GM10847 (cell line): ENCODE data around the gene GLT1D1.

Experiments
- POLR2A ChIP-seq: IDR thresholded peaks from 2 replicates; pipeline ENCODE4 v1.6.1; 2011; ENCODE audit not compliant: insufficient read length; ENCODE audit errors: extremely low read depth

Gene GLT1D1

GRCh38 chr12:128817111-128818015, 35.9 kb upstream of the GLT1D1 start:
- TF ChIP-seq POLR2A: no peak

DNA sequence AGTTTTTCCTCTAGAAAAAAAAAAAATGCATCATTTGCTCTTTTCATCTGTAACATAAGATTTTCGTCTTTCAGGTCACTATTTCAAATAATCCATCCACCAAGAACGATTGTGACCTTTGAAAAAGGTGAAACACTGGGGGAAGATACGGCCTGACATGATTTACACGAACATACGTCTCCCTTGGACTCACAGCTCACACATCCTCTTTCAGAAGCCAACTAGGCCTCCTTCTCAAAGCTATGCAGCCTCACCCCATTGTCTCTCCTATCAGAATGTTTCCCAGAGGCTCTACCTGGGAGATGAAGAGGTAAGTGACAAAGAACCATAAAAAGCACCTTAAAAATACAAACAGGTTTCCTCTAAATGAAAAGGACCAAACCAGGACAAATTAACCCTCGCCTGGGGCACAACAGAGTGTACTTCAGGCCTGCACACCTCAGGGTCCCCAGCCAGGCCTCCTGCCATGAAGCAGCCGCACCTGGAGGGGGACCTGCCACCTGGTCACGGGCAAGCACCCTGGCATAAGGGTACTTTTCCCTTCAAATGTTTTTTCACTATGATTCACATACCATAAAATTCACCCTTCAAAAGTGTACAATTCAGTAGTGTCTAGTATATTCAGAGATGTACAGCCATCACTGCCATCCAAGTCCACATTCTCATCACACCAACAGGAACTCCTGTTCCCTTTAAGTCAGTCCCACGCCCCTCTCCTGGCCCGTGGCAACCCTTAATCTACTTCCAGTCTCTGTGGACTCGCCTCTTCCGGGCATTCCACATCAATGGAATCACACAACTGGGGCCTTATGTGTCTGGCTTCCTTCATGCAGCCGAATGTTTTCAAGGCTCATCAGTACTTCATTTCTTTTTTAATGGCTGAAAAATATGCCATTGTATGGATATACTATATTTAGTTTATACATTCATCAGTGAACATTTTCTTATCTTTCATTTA, 34.9 kb upstream of the GLT1D1 start:
- TF ChIP-seq POLR2A: no peak

GRCh38 chr12:128819293-128820144, 33.8 kb upstream of the GLT1D1 start:
- no peak for TF ChIP-seq POLR2A

- TF ChIP-seq POLR2A: no peak
Observed at GRCh38 chr12:128820253-128820652, 33.0 kb upstream of the GLT1D1 start.

DNA sequence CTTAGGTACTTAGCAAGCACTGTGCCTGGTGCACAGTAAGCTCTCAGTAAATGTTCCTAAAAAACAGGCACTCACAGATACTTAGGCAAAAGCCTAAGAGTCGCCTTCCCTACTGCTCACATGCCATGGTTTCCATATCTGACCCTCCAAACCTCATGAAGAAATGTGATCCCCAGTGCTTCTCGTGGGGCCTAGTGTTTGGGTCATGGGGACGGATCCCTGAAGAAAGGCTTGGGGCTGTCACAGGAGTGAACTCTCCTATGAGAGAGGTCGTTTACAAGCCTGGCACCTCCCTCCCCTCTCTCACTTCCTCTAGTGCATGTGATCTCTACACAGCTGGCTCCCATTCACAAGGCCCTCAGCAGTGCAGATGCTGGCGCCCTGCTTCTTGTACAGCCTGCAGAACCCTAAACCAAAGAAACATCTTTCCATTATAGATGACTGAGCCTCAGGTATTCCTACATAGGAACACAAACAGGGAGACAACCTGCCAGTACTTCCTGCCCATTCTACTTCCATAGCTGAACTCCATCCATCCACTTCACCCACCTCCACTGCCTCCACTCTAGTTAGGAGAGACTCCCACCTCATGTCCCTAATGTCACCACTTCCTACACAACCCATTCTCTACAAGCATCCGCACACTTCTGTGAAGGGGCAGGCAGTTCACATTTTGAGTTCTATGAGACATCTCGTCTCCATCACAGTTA, 32.4 kb upstream of the GLT1D1 start:
- no peak for TF ChIP-seq POLR2A

DNA sequence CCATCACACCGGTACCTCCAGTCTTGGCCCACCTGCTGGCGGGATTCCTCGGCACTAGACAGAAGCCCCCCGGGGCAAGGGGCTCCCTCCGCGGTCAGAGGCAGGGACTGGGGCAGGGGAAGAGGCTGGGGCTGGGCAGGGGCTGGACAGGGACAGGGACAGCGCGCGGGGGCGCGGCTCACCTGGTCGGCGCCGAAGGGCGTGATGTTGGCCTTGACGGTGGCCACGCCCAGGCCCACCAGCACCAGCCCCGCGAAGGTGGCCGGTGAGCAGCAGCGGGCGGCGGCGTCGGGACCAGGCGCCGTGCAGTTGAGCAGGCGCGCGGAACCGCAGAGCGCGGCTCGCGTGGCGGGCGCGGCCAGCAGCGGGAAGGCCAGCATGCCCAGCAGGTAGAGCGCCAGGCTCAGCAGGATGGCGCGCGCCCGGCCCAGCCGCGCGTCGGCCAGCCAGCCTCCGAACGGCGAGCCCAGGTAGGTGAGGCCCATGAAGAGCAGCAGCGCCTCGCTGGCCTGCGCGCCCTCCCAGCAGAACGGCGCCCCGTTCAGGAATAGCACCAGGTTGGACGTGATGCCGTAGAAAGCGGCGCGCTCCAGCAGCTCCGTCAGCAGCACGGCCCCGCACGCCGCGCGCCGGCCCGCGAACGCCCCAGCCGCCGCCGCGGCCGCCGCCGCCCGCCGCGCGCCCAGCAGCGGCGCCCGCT, 29.9 kb upstream of the GLT1D1 start:
- TF ChIP-seq POLR2A: peak; percentile 49

GRCh38 chr12:128823916-128824839, 29.1 kb upstream of the GLT1D1 start, which contains the start of gene SLC15A4:
TSS of gene SLC15A4 (minus strand) at chr12:128823958. CDS start at chr12:128823943, 15 bp downstream.
- peak; percentile 95 for TF ChIP-seq POLR2A

- TF ChIP-seq POLR2A: no peak
Observed at GRCh38 chr12:128825835-128826234, 27.4 kb upstream of the GLT1D1 start.

DNA sequence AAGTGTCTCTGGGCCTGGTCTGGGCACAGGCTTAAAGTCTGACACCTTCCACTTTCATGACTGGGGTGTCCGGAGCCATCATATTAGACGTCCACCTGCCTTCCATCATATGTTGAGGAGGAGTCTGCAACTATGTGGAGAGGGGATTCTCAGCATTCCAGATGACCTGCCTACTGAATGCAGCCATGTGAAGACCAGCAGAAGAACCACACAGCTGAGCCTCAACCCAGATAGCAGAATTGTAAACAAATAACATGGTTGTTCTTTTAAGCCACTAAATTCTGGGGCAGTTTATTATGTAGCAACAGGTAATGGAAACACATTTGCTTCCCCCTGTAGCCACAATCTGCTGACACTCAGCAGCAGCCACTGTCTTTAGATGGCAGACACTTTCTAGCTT, 25.6 kb upstream of the GLT1D1 start:
- TF ChIP-seq POLR2A: no peak

GRCh38 chr12:128829861-128830504, 23.3 kb upstream of the GLT1D1 start:
- no peak for TF ChIP-seq POLR2A

GRCh38 chr12:128830505-128830893, 22.8 kb upstream of the GLT1D1 start:
- TF ChIP-seq POLR2A: no peak

DNA sequence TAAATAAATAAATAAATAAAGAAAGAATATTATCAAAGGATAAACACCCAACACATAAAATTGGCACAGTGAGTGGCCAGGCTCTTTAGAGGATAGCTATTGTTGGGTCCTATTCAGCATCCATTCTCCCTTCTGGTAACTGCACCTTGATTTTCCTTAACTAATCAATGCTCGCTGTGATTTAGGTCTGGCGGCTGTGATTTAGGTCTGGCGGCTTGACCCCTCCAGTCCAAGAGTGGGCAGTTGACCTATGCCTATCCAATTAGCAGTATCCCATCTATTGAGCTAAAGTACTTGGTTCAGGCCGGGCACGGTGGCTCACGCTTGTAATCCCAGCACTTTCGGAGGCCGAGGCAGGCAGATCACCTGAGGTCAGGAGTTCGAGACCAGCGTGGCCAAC, 19.9 kb upstream of the GLT1D1 start:
- TF ChIP-seq POLR2A: no peak
